Astrocyte (in vitro differentiated cells and primary cell): ENCODE data around the gene DMXL1. TPM values are rescaled to one million over a fixed set of nuclear protein-coding genes. Genes with fewer than 3 reads are reported as not detected.
"Not testable (repeated sequence)": the region's sequence is repeated elsewhere in the genome, so short reads cannot be mapped to it uniquely, and the experiment has no call there.

Source experiments
- DNase-seq: peaks from one replicate; pipeline ENCODE4 v3.0.0-alpha.2; 2010; ENCODE audit warnings: low read depth
- FAIRE-seq: peaks from 2 replicates; lab custom pipeline; 2011; peaks lifted over from hg19 to GRCh38; lab: Jason Lieb, UNC
- H2AFZ ChIP-seq: 2 replicates; pipeline ENCODE4 v1.6.0; 2012; ENCODE audit warnings: low read depth, low read length, inconsistent platforms
- H3K27ac ChIP-seq: 2 replicates; pipeline ENCODE4 v1.5.1; 2011; ENCODE audit warnings: low read depth, low read length, inconsistent platforms
- H3K27me3 ChIP-seq: 2 replicates; pipeline ENCODE4 v1.6.0; 2011; ENCODE audit warnings: low read length, inconsistent platforms; ENCODE audit not compliant: insufficient read depth
- H3K36me3 ChIP-seq: 2 replicates; pipeline ENCODE4 v1.5.1; 2011; ENCODE audit warnings: low read length, inconsistent platforms; ENCODE audit not compliant: insufficient read depth
- H3K4me1 ChIP-seq: 2 replicates; pipeline ENCODE4 v1.5.1; 2011; ENCODE audit warnings: low read length, inconsistent platforms; ENCODE audit not compliant: insufficient read depth
- H3K4me2 ChIP-seq: 2 replicates; pipeline ENCODE4 v1.6.0; 2012; ENCODE audit warnings: low read length, inconsistent platforms
- H3K4me3 ChIP-seq: 2 replicates; pipeline ENCODE4 v1.5.1; 2011; ENCODE audit warnings: low read depth, mild to moderate bottlenecking, low read length, inconsistent platforms; ENCODE audit not compliant: insufficient read depth
- H3K79me2 ChIP-seq: 2 replicates; pipeline ENCODE4 v1.6.0; 2012; ENCODE audit warnings: mild to moderate bottlenecking, low read length, inconsistent platforms; ENCODE audit not compliant: insufficient read depth
- H3K9ac ChIP-seq: 2 replicates; pipeline ENCODE4 v1.6.0; 2012; ENCODE audit warnings: mild to moderate bottlenecking, low read length, inconsistent platforms
- H3K9me3 ChIP-seq: 2 replicates; pipeline ENCODE4 v1.5.1; 2012; ENCODE audit warnings: low read depth, mild to moderate bottlenecking, low read length, inconsistent platforms; ENCODE audit not compliant: insufficient read depth
- H4K20me1 ChIP-seq: 2 replicates; pipeline ENCODE4 v1.6.0; 2012; ENCODE audit warnings: low read length, inconsistent platforms; ENCODE audit not compliant: insufficient read depth
- H3K27ac Mint-ChIP-seq: one replicate; pipeline ENCODE4 v1.8.0; 2021; ENCODE audit warnings: mild to moderate bottlenecking, mixed read lengths; ENCODE audit not compliant: unreplicated experiment
- H3K27me3 Mint-ChIP-seq: one replicate; pipeline ENCODE4 v1.8.0; 2021; ENCODE audit warnings: low read depth, mixed read lengths; ENCODE audit not compliant: unreplicated experiment
- H3K36me3 Mint-ChIP-seq: one replicate; pipeline ENCODE4 v1.8.0; 2021; ENCODE audit warnings: low read depth, mixed read lengths; ENCODE audit not compliant: unreplicated experiment
- H3K4me1 Mint-ChIP-seq: one replicate; pipeline ENCODE4 v1.8.0; 2021; ENCODE audit warnings: low read depth, mixed read lengths; ENCODE audit not compliant: unreplicated experiment
- H3K4me3 Mint-ChIP-seq: one replicate; pipeline ENCODE4 v1.8.0; 2021; ENCODE audit warnings: mild to moderate bottlenecking, moderate library complexity, mixed read lengths; ENCODE audit not compliant: unreplicated experiment
- H3K9me3 Mint-ChIP-seq: one replicate; pipeline ENCODE4 v1.8.0; 2021; ENCODE audit warnings: mild to moderate bottlenecking, mixed read lengths; ENCODE audit not compliant: unreplicated experiment
- CTCF ChIP-seq: IDR thresholded peaks from 2 replicates; pipeline ENCODE4 v1.5.1; 2011; ENCODE audit warnings: low read depth, mild to moderate bottlenecking, inconsistent platforms, low read length, moderate library complexity; ENCODE audit not compliant: insufficient read depth
- EZH2 ChIP-seq: IDR thresholded peaks from 2 replicates; pipeline ENCODE4 v1.6.1; 2012; ENCODE audit warnings: mild to moderate bottlenecking, low read length, inconsistent platforms; ENCODE audit not compliant: insufficient read depth
- total RNA-seq: library from RNA; stranded (reverse); gene quantifications from 2 replicates; pipeline ENCODE4 v1.2.1, GENCODE V29; 2021

The DMXL1 gene
- total RNA-seq, 1 donor from 2014 or later = 26.0 TPM

- Histone ChIP-seq H3K4me1 (peaks cover 6% of the 10 kb centered on the region), H3K4me2 (peak overlapping the region; percentile 88), H3K27ac (peak overlapping the region; percentile 91), H4K20me1 (peaks cover 9% of the 10 kb centered on the region), H3K36me3 (no peaks in the 10 kb centered on the region), H3K9me3 (no peaks in the 10 kb centered on the region), H3K79me2 (peaks cover 41% of the 10 kb centered on the region), H3K4me3 (peak overlapping the region; percentile 82), H3K27me3 (no peaks in the 10 kb centered on the region), H3K9ac (peak overlapping the region; percentile 96), H2AFZ (peak overlapping the region; percentile 91)
- no peak for DNase-seq
- no peaks in the 10 kb centered on the region for H3K9me3 Mint-ChIP-seq
- no peak for TF ChIP-seq EZH2
- TF ChIP-seq CTCF = no peak
- H3K27me3 Mint-ChIP-seq = no peaks in the 10 kb centered on the region
- peak overlapping the region; percentile 82 for H3K27ac Mint-ChIP-seq
- no peaks in the 10 kb centered on the region for H3K36me3 Mint-ChIP-seq
- FAIRE-seq = no peak
- peak overlapping the region; percentile 98 for H3K4me3 Mint-ChIP-seq
- peaks cover 11% of the 10 kb centered on the region for H3K4me1 Mint-ChIP-seq
These were observed 384 bp upstream of the DMXL1 start for GRCh38 chr5:119070578-119070827.

DNA sequence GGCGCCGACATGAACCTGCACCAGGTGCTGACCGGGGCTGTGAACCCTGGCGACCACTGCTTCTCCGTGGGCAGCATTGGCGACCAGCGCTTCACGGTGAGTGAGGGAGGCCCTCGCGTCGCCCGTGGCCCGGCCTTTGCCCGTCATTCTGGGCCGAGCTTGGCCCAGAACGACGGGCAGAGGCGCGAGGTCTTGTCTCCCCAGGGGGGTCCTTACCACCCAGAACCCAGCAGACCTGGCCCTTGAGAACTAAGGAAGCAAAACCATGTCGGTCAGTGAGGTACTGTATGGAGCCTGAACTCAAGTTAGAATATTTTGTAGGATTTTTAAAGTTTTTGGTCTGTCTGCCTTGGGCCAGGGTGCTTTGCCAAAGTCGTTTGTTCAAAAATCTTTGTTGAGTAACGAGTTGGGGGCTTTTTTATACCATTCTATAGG is 691 bp downstream of the DMXL1 start:
- peak overlapping the region; percentile 96 for H3K4me3 Mint-ChIP-seq
- Histone ChIP-seq H3K9me3 (no peaks in the 10 kb centered on the region), H3K4me1 (peaks cover 6% of the 10 kb centered on the region), H3K27me3 (no peaks in the 10 kb centered on the region), H3K36me3 (no peaks in the 10 kb centered on the region), H3K4me2 (peak overlapping the region; percentile 88), H3K4me3 (peak overlapping the region; percentile 82), H3K9ac (peak overlapping the region; percentile 96), H4K20me1 (peaks cover 14% of the 10 kb centered on the region), H3K79me2 (peaks cover 52% of the 10 kb centered on the region), H2AFZ (peak overlapping the region; percentile 91), H3K27ac (peak overlapping the region; percentile 91)
- no peaks in the 10 kb centered on the region for H3K9me3 Mint-ChIP-seq
- peaks cover 11% of the 10 kb centered on the region for H3K4me1 Mint-ChIP-seq
- H3K27me3 Mint-ChIP-seq = no peaks in the 10 kb centered on the region
- DNase-seq = no peak
- TF ChIP-seq EZH2 (no peak), CTCF (no peak)
- H3K36me3 Mint-ChIP-seq = no peaks in the 10 kb centered on the region
- no peak for FAIRE-seq
- peak overlapping the region; percentile 84 for H3K27ac Mint-ChIP-seq

- Histone ChIP-seq H3K79me2 (peaks cover 60% of the 10 kb centered on the region), H3K27me3 (no peaks in the 10 kb centered on the region), H4K20me1 (peaks cover 16% of the 10 kb centered on the region), H3K4me3 (peak overlapping the region; percentile 82), H2AFZ (no peak overlapping the region), H3K9me3 (no peaks in the 10 kb centered on the region), H3K4me2 (peak overlapping the region; percentile 66), H3K4me1 (peaks cover 6% of the 10 kb centered on the region), H3K36me3 (no peaks in the 10 kb centered on the region), H3K9ac (peak overlapping the region; percentile 3), H3K27ac (no peak overlapping the region)
- H3K4me3 Mint-ChIP-seq = peak overlapping the region; percentile 96
- H3K36me3 Mint-ChIP-seq = no peaks in the 10 kb centered on the region
- H3K4me1 Mint-ChIP-seq = peaks cover 11% of the 10 kb centered on the region
- H3K9me3 Mint-ChIP-seq = no peaks in the 10 kb centered on the region
- DNase-seq (no peak), FAIRE-seq (no peak)
- no peak overlapping the region for H3K27ac Mint-ChIP-seq
- no peaks in the 10 kb centered on the region for H3K27me3 Mint-ChIP-seq
- TF ChIP-seq EZH2 (no peak), CTCF (no peak)
These were observed 1.6 kb downstream of the DMXL1 start for GRCh38 chr5:119072496-119072895.

GRCh38 chr5:119073746-119074337 is 3.0 kb downstream of the DMXL1 start:
- not testable (repeated sequence) for H3K36me3 Mint-ChIP-seq, H3K9me3 Mint-ChIP-seq, H3K27me3 Mint-ChIP-seq, H3K27ac Mint-ChIP-seq, H3K27ac ChIP-seq, H3K4me3 ChIP-seq, DNase-seq, H3K4me2 ChIP-seq, FAIRE-seq, H2AFZ ChIP-seq, H3K36me3 ChIP-seq, H3K9ac ChIP-seq, H3K4me1 ChIP-seq, H3K27me3 ChIP-seq, H3K9me3 ChIP-seq
- Mint-ChIP-seq H3K4me1 (peaks cover 15% of the 10 kb centered on the region), H3K4me3 (peak overlapping the region; percentile 30)
- Histone ChIP-seq H4K20me1 (peaks cover 22% of the 10 kb centered on the region), H3K79me2 (peaks cover 69% of the 10 kb centered on the region)
